Measurements from ENCODE around the gene POLR2E. TPM values are rescaled to one million over a fixed set of nuclear protein-coding genes. Genes with fewer than 3 reads are reported as not detected.

POLR2E gene
- total RNA-seq, 1 donor = 69.5 TPM

DNA sequence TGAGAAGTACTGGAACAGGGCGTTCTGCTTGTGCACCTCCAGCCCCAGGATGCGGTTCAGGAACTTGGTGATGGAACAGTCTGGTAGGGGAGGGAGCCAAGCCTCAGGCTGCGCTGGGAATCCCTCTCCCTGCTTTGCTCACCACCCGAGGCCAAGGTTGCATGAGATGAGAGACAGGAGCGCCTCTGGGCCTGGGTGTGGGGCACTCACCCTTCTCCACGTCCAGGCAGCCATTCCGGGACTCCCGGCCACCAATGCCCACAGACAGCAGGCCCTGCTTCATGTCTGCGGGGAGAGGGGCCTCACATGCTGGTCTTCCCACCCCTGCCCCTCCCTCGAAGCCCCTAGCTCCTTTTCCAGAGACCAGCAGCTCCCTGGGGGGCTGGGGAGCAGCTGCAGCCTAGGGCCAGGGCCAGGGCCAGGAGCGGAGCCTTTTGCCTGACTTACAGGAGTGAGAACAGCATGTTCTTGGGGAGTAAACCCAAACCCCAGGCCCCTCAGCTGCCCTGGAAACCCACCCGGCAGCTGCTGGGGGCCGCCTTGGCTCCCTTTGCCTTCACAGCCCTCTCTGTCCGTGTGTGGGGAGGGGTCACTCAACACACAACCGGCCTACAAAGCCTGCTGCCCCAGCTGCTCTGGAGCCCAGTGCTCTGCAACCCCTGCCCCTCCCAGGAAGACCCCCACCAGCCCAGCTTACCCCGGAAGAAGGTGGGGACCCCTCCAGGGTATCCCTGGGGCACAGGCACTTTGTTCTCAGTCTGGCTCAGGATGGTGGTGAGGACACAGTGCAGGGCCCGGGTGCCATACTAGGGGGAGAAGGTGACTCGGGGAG lies 15.8 kb upstream of the POLR2E start:
- TF ChIP-seq, protein P1, sequence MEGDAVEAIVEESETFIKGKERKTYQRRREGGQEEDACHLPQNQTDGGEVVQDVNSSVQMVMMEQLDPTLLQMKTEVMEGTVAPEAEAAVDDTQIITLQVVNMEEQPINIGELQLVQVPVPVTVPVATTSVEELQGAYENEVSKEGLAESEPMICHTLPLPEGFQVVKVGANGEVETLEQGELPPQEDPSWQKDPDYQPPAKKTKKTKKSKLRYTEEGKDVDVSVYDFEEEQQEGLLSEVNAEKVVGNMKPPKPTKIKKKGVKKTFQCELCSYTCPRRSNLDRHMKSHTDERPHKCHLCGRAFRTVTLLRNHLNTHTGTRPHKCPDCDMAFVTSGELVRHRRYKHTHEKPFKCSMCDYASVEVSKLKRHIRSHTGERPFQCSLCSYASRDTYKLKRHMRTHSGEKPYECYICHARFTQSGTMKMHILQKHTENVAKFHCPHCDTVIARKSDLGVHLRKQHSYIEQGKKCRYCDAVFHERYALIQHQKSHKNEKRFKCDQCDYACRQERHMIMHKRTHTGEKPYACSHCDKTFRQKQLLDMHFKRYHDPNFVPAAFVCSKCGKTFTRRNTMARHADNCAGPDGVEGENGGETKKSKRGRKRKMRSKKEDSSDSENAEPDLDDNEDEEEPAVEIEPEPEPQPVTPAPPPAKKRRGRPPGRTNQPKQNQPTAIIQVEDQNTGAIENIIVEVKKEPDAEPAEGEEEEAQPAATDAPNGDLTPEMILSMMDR (IDR thresholded peaks at IDR 0.05; ENCODE audit: insufficient read depth, low read depth, low read length) = no peak
- no peak for DNase-seq (ENCODE audit: low read depth)
- no peak overlapping the region for H3K4me3 ChIP-seq (ENCODE audit: low read depth, low read length)

DNA sequence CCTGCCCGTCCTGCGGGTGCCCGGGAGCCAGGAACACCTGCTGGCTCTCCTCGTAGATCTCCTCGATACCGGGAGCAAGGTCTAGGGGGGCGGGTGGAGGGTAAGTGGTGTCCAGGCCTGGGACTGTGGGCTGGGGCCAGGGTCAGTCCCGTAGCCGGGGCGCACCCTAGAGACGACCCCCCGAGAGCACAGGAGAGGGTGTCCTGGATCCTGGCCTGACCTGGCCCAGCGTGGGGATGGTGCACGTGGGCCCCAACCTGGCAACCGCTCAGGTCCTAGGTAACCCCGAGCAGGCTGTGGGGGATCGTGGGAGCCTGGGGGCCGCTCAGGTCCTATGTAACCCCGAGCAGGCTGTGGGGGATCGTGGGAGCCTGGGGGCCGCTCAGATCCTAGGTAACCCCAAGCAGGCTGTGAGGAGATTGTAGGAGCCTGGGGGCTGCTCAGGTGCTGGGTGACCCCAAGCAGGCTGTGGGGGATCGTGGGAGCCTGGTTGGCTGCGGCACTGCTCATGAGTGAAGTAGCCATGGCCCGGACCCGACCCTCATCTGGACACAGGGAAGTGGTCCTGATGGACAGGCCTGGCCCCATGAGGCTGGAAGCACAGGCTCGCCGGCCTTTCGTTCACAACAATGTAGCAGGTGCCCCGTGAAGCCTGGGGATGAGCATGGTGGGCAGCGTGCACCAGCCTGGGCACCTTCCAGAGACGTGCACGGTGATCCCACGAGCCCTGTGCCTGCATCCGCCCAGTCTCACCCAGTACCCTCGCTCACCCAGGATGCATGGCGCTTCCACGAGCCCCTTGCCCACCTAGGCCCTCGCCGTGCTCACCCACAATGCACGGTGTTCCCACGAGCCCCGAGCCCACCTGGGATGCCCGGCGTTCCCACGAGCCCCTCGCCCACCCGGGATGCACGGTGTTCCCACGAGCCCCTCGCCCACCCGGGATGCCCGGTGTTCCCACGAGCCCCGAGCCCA lies 14.8 kb upstream of the POLR2E start:
- DNase-seq (ENCODE audit: low read depth) = no peak
- TF ChIP-seq, protein P1 (IDR thresholded peaks at IDR 0.05; ENCODE audit: insufficient read depth, low read depth, low read length) = no peak
- H3K4me3 ChIP-seq (ENCODE audit: low read depth, low read length) = no peak overlapping the region

DNA sequence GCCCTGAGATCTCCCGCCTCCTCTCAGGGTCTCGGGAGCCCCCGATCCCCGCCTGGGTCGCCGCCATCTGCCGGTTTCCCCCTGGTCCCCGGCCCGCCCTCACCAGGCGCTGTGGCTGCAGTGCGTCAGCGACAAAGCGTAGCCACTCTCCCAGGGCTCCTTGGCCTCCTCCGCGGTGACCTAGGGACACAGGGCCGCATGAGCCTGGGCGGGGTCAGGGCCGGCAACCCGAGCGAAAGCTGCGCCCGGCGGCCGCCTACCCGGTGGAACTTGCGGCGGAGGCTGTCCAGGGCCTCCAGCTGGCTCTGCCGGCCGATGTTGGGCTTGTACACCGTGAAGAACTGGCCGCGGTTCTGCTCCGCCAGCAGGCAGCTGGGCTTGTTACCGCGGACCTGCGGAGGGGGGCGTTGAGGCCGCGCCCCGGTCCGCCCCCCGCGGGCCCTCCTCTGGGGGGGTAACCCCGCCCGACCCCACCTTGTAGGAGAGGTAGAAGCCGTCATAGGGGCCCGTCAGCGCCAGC lies 13.9 kb upstream of the POLR2E start:
- TF ChIP-seq, protein P1 (IDR thresholded peaks at IDR 0.05; ENCODE audit: insufficient read depth, low read depth, low read length) = no peak
- DNase-seq (ENCODE audit: low read depth) = no peak
- H3K4me3 ChIP-seq (ENCODE audit: low read depth, low read length) = no peak overlapping the region

DNA sequence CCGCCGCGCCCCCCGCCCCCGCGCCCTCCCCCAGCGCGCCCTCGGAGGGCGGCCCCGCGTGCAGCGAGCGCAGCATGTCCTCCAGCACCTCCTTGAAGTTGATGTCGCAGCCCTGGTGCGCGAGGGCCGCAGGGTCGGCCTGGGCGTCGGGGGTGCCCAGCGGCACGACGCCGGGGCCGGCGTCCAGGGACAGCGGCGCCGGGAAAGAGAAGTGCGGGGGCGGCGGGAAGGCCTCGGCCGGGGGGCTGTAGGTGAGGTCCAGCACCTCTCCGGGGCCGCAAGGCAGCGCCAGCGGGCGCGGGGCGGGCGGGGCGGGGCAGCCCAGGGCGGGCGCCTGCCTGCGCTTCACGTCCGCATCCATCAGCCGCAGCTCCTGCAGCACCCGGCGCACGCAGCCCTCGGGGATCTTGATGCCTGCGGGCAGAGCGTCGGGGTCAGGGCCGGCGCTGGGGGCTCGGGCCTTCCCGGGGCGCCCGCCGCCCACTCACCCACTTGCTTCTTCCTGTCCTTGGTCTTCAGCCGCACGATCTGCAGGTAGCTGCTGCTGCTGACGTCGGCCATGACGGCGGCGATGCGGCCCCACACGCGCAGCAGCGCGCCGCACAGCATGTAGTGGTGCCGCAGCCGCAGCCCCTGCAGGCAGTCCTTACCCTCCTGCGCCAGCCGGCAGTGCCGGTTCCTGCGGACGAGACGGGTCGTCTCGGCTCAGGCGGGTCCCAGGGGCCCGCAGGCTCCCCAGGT lies 13.3 kb upstream of the POLR2E start:
- DNase-seq (ENCODE audit: low read depth) = no peak
- TF ChIP-seq, protein P1 (IDR thresholded peaks at IDR 0.05; ENCODE audit: insufficient read depth, low read depth, low read length) = no peak
- H3K4me3 ChIP-seq (ENCODE audit: low read depth, low read length) = no peak overlapping the region

DNA sequence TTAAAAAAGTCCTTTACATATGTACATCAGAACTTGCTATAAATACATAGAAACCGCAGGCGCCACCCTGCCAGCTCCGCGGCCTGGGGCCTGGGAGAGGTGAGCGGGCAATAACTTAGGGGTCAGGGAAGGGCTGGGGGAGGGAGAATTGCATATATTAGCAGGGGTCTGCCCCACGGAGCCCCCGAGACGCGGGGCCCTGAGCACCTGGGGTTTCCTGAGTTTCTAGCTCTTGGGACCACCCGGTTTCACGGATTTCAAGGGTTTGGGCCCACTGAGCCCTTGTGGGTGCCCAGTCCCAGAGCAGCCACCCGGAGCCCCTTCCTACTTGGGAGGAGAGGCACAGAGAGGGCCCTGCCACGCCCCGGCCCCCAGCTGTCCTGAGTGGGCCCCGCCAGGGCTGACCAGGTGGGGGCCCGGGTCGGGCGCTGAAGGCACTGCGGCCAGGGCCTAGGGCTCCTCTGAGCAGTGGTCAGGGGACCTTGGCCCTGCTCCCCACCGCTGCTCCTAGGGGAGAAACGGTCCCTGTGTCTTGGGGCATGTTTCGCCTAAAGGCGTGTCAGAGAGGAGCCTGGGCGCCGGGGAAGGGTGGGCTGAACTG lies 12.6 kb upstream of the POLR2E start:
- no peak overlapping the region for H3K4me3 ChIP-seq (ENCODE audit: low read depth, low read length)
- TF ChIP-seq, protein P1 (IDR thresholded peaks at IDR 0.05; ENCODE audit: insufficient read depth, low read depth, low read length) = no peak
- no peak for DNase-seq (ENCODE audit: low read depth)
